ENCODE data around the gene CAMK2D.
"Not testable (repeated sequence)": the region's sequence is repeated elsewhere in the genome, so short reads cannot be mapped to it uniquely, and the experiment has no call there.

Gene CAMK2D

GRCh38 chr4:113733685-113734084 lies 27.9 kb downstream of the CAMK2D start:
- DNase-seq (ENCODE audit: low read depth in 1 of 2, low spot score in 1 of 2) = no peak

GRCh38 chr4:113732967-113733527 lies 28.5 kb downstream of the CAMK2D start:
- DNase-seq (ENCODE audit: low read depth in 1 of 2, low spot score in 1 of 2) = no peak

GRCh38 chr4:113730467-113731216 lies 30.9 kb downstream of the CAMK2D start:
- no peak for DNase-seq (ENCODE audit: low read depth in 1 of 2, low spot score in 1 of 2)

DNA sequence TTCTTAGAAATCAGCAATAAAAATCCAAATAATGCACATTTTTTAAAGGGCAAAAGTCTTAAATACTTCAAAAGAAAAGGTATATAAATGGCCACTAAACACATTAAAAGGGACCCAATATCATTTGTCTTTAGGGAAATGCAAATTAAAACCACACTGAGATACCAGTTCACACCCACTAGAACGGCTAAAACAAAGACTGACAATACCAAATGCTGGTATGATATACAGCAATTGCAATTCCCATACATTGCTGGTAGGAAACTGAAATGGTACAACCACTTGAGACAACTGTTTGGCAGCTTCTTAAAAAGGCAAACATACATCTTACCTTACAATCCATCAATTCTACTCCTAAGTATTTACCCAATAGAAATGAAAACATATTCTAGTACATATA lies 33.7 kb downstream of the CAMK2D start:
- no peak for DNase-seq (ENCODE audit: low read depth in 1 of 2, low spot score in 1 of 2)

DNA sequence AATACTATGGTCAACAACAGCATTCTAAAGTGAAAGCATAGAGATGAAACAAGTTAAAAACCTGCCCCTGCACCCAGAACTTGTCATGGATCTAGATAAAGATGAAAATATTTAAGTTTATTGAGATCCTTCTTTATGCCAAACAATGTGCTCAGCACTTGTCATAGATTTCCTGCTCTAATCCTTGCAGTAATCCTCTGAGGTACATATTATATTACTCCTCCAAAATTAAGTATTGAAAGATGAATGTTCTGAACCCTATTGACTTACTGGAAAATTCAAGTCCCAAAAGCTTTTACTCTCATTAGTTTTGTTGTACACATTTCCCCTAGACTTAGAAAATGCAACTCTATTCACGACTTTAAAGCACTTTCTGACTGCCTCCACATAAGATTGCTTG lies 35.6 kb downstream of the CAMK2D start:
- DNase-seq (ENCODE audit: low read depth in 1 of 2, low spot score in 1 of 2) = no peak

DNA sequence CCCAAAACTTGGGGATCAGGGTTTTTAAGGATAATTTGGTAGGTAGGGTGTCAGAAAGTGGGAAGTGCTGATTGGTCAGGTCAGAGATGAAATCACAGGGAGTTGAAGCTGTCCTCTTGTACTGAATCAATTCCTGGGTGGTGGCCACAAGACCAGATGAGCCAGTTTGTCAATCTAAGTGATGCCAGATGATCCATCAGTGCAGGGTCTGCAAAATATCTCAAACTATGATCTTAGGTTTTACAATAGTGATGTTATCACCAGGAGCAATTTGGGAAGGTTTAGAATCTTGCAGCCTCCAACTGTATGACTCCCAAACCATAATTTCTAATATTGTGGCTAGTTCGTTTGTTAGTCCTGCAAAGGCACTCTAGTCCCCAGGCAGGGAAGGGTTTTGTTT lies 43.3 kb downstream of the CAMK2D start:
- no peak for DNase-seq (ENCODE audit: low read depth in 1 of 2, low spot score in 1 of 2)

- no peak for DNase-seq (ENCODE audit: low read depth in 1 of 2, low spot score in 1 of 2)
Observed at GRCh38 chr4:113711883-113712662, 49.5 kb downstream of the CAMK2D start.

GRCh38 chr4:113708250-113708649 lies 53.3 kb downstream of the CAMK2D start:
- no peak for DNase-seq (ENCODE audit: low read depth in 1 of 2, low spot score in 1 of 2)

- DNase-seq (ENCODE audit: low read depth in 1 of 2, low spot score in 1 of 2) = no peak
Observed at GRCh38 chr4:113707048-113707447, 54.5 kb downstream of the CAMK2D start.

GRCh38 chr4:113705097-113705496 lies 56.4 kb downstream of the CAMK2D start:
- not testable (repeated sequence) for DNase-seq (ENCODE audit: low read depth in 1 of 2, low spot score in 1 of 2)

DNA sequence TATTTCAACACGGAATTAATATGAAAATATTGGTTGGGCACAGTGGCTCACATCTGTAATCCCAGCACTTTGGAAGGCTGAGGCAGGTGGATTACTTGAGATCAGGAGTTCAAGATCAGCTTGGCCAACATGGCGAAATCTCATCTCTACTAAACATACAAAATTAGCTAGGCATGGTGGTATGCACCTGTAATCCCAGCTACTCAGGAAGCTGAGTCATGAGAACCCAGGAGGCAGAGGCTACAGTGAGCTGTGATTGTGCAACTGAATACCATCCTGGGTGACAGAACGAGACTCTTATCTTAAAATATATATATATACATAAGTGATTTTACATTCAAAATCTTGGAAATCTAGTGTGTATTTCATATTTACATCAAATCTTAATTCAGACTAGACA lies 58.9 kb downstream of the CAMK2D start:
- not testable (repeated sequence) for DNase-seq (ENCODE audit: low read depth in 1 of 2, low spot score in 1 of 2)

DNA sequence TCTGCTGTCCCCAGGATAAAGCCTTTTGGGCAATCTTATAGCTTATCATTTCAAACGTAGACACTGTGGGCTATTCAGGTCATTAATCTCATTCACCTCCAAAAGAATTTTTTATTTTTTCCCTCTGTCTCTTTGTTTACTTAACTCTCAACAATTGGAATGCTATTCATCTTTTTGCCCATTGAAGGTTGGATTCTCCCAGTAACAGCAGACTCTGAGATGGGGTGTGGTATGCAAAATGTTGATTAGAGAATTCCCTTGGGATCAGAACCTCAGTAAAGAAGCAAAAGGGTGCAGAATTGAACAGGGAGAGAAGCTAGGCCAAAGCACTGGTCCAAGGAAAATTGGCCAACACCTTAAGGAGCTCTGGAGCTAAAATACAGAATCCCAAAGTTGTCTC lies 60.4 kb downstream of the CAMK2D start:
- DNase-seq (ENCODE audit: low read depth in 1 of 2, low spot score in 1 of 2) = no peak

DNA sequence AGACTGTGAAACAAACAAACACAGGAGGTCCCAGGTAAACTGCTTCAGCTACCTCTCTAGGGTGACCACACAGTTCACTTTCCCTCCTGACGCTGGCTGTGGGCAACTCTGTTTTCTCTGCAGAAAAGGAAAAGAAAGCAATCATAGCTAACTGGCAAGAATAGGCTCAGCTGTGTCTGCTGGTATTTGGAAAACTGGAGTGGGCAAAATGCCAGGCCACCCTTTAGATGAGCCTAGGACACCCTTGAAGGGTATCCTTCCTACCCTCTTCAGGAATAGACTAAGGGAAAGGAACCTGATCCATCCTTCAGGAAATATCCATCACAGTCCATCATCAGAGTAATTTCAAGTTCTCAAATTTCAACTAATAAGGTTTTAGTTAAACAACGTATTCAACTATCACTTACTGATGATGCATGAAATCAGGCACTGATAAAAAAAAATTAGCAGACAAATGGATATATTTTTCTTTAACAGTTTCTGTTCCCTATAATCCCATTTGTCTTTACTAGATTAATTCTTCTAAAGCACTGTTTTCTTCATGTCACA lies 60.9 kb downstream of the CAMK2D start:
- no peak for DNase-seq (ENCODE audit: low read depth in 1 of 2, low spot score in 1 of 2)

GRCh38 chr4:113699772-113700171 lies 61.8 kb downstream of the CAMK2D start:
- DNase-seq (ENCODE audit: low read depth in 1 of 2, low spot score in 1 of 2) = no peak

GRCh38 chr4:113697429-113697828 lies 64.1 kb downstream of the CAMK2D start:
- no peak for DNase-seq (ENCODE audit: low read depth in 1 of 2, low spot score in 1 of 2)

GRCh38 chr4:113695328-113696169 lies 66.0 kb downstream of the CAMK2D start:
- DNase-seq (ENCODE audit: low read depth in 1 of 2, low spot score in 1 of 2) = no peak

DNA sequence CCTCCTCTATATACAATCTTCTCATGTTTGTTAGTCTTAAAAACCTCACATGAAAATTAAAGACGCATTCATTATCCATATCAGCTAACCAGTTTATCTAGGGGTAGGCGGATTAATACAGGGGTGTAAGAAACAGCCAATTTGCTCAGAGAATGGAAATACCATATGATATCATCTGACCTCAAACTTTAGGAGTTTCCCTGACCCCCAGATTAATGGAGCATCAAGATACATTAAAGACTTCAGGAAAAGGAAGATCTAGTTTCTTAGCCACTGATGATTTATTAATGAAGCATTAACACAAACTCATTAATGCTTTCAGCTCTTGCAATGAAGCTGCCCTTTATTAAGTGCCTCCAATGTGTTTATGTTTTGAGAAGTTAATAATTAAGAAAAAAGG lies 67.5 kb downstream of the CAMK2D start:
- no peak for DNase-seq (ENCODE audit: low read depth in 1 of 2, low spot score in 1 of 2)

GRCh38 chr4:113692809-113693411 lies 68.6 kb downstream of the CAMK2D start:
- no peak for DNase-seq (ENCODE audit: low read depth in 1 of 2, low spot score in 1 of 2)

GRCh38 chr4:113691676-113692075 lies 69.9 kb downstream of the CAMK2D start:
- DNase-seq (ENCODE audit: low read depth in 1 of 2, low spot score in 1 of 2) = no peak

GRCh38 chr4:113689394-113689793 lies 72.1 kb downstream of the CAMK2D start:
- no peak for DNase-seq (ENCODE audit: low read depth in 1 of 2, low spot score in 1 of 2)
